Measurements from ENCODE around the gene GPR55.

- TF ChIP-seq, protein P1, sequence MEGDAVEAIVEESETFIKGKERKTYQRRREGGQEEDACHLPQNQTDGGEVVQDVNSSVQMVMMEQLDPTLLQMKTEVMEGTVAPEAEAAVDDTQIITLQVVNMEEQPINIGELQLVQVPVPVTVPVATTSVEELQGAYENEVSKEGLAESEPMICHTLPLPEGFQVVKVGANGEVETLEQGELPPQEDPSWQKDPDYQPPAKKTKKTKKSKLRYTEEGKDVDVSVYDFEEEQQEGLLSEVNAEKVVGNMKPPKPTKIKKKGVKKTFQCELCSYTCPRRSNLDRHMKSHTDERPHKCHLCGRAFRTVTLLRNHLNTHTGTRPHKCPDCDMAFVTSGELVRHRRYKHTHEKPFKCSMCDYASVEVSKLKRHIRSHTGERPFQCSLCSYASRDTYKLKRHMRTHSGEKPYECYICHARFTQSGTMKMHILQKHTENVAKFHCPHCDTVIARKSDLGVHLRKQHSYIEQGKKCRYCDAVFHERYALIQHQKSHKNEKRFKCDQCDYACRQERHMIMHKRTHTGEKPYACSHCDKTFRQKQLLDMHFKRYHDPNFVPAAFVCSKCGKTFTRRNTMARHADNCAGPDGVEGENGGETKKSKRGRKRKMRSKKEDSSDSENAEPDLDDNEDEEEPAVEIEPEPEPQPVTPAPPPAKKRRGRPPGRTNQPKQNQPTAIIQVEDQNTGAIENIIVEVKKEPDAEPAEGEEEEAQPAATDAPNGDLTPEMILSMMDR (IDR thresholded peaks at IDR 0.05), result no peak
- TF ChIP-seq EZH2 (IDR thresholded peaks at IDR 0.05), result no peak
Observed at GRCh38 chr2:230879271-230879882, 45.7 kb downstream of the GPR55 start.

Data from neural progenitor cell (in vitro differentiated cells).